ENCODE results near the gene CEL.

DNA sequence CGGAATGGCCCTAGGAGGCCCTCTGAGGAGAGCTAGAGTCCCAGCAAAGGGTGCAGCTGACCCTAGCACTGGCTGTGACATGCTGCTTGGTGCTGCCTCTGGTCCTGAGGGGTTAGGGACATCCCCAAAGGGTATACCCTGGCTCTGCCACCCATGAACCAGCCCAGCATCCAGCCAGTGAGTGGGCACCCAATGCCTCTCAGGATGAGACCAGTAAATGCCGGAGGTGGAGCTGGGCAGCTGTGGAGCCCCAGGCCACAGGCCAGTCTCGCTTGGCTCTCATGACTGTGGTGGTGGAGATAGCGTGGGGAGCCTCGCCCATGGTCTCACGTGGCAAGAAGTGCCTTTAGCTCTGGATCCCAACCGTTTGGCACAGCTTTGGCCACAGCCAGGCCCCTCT lies 3.7 kb upstream of the CEL start:
- TF ChIP-seq, protein P1, sequence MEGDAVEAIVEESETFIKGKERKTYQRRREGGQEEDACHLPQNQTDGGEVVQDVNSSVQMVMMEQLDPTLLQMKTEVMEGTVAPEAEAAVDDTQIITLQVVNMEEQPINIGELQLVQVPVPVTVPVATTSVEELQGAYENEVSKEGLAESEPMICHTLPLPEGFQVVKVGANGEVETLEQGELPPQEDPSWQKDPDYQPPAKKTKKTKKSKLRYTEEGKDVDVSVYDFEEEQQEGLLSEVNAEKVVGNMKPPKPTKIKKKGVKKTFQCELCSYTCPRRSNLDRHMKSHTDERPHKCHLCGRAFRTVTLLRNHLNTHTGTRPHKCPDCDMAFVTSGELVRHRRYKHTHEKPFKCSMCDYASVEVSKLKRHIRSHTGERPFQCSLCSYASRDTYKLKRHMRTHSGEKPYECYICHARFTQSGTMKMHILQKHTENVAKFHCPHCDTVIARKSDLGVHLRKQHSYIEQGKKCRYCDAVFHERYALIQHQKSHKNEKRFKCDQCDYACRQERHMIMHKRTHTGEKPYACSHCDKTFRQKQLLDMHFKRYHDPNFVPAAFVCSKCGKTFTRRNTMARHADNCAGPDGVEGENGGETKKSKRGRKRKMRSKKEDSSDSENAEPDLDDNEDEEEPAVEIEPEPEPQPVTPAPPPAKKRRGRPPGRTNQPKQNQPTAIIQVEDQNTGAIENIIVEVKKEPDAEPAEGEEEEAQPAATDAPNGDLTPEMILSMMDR (tag by site-specific recombination; IDR thresholded peaks at IDR 0.05): no peak
- TF ChIP-seq ZNF792 (tag by site-specific recombination; IDR thresholded peaks at IDR 0.05): no peak
- no peak for TF ChIP-seq ZNF423 (tag by site-specific recombination; IDR thresholded peaks at IDR 0.05)
- no peak for TF ChIP-seq ZNF211 (tag by site-specific recombination; IDR thresholded peaks at IDR 0.05; ENCODE audit: low read depth)
- no peak for TF ChIP-seq TRIM28 (IDR thresholded peaks at IDR 0.05; ENCODE audit: borderline replicate concordance, low read length)
- TF ChIP-seq FEZF1 (tag by site-specific recombination; IDR thresholded peaks at IDR 0.05): no peak

All from HEK293 (cell line).